HEK293 (cell line): Measurements from ENCODE around the gene ASCC3.
A peak's percentile ranks its signal among the peaks of the same experiment; 100 is the strongest.

ENCODE experiments used
- CTCF ChIA-PET: fragments of 350-600 bp; formaldehyde crosslinking; extraction: SDS; loops from one replicate; lab custom pipeline; 2021; ENCODE audit warnings: antibody characterized with exemption; lab: Yijun Ruan, JAX
- POLR2A ChIA-PET: fragments of 300-600 bp; formaldehyde crosslinking; extraction: SDS; loops from one replicate; lab custom pipeline; 2020; ENCODE audit warnings: antibody characterized with exemption, inconsistent platforms; lab: Yijun Ruan, JAX
- H3K27ac ChIP-seq: fragments of 200-500 bp; sonication (Bioruptor generic); 2 replicates; pipeline ENCODE4 v1.5.1; 2014; ENCODE audit warnings: low read depth, low read length, control low read depth, inconsistent platforms; ENCODE audit errors: extremely low read depth
- H3K36me3 ChIP-seq, 2 experiments: fragments of 200-500 bp in 1 of 2; sonication (Bioruptor generic) in 1 of 2; 1 replicate in 1 of 2; 2 replicates in 1 of 2; pipeline ENCODE4 v1.5.1; 2014 to 2017; ENCODE audit warnings: inconsistent platforms in 2 of 2, low read length in 2 of 2; ENCODE audit not compliant: control insufficient read depth in 2 of 2, insufficient read depth in 1 of 2
- H3K4me1 ChIP-seq: fragments of 200-500 bp; sonication (Bioruptor generic); 2 replicates; pipeline ENCODE4 v1.5.1; 2014; ENCODE audit warnings: mild to moderate bottlenecking, low read length, inconsistent platforms; ENCODE audit not compliant: control insufficient read depth, insufficient read depth
- H3K4me3 ChIP-seq: 2 replicates; pipeline ENCODE4 v1.5.1; 2011; ENCODE audit warnings: low read depth, mild to moderate bottlenecking, control low read depth, low read length, moderate library complexity
- H3K9me3 ChIP-seq: fragments of 200-500 bp; sonication (Bioruptor generic); 2 replicates; pipeline ENCODE4 v1.5.1; 2014; ENCODE audit warnings: low read depth, low read length, inconsistent platforms; ENCODE audit not compliant: control insufficient read depth, insufficient read depth
- EGR2 ChIP-seq: fragments of 450-650 bp; formaldehyde crosslinking; IDR thresholded peaks from 2 replicates; pipeline ENCODE4 v1.5.1; 2016; ENCODE audit warnings: low read depth, missing biosample characterization, missing genetic modification characterization
- FEZF1 ChIP-seq: fragments of 450-650 bp; formaldehyde crosslinking; IDR thresholded peaks from 2 replicates; pipeline ENCODE4 v1.5.1; 2016; ENCODE audit warnings: missing biosample characterization, missing genetic modification characterization
- MZF1 ChIP-seq: fragments of 450-650 bp; formaldehyde crosslinking; IDR thresholded peaks from 2 replicates; pipeline ENCODE4 v1.5.1; 2017; ENCODE audit warnings: missing biosample characterization, missing genetic modification characterization, borderline replicate concordance
- OSR2 ChIP-seq: fragments of 450-650 bp; formaldehyde crosslinking; IDR thresholded peaks from 2 replicates; pipeline ENCODE4 v1.5.1; 2016; ENCODE audit warnings: missing biosample characterization, missing genetic modification characterization
- PRDM6 ChIP-seq: fragments of 450-650 bp; formaldehyde crosslinking; IDR thresholded peaks from 2 replicates; pipeline ENCODE4 v1.5.1; 2017; ENCODE audit warnings: missing biosample characterization, missing genetic modification characterization
- RBAK ChIP-seq: fragments of 450-650 bp; formaldehyde crosslinking; IDR thresholded peaks from 2 replicates; pipeline ENCODE4 v1.5.1; 2016; ENCODE audit warnings: missing biosample characterization, missing genetic modification characterization
- REPIN1 ChIP-seq: fragments of 450-650 bp; formaldehyde crosslinking; IDR thresholded peaks from 2 replicates; pipeline ENCODE4 v1.5.1; 2017; ENCODE audit warnings: missing biosample characterization, missing genetic modification characterization, low read depth
- SCRT2 ChIP-seq: fragments of 450-650 bp; formaldehyde crosslinking; IDR thresholded peaks from 2 replicates; pipeline ENCODE4 v1.5.1; 2016; ENCODE audit warnings: missing biosample characterization, missing genetic modification characterization
- TRIM28 ChIP-seq: IDR thresholded peaks from 2 replicates; pipeline ENCODE4 v1.6.1; 2011; ENCODE audit warnings: low read length, control low read depth, borderline replicate concordance
- ZBTB17 ChIP-seq: fragments of 450-650 bp; formaldehyde crosslinking; IDR thresholded peaks from 2 replicates; pipeline ENCODE4 v1.5.1; 2016; ENCODE audit warnings: missing biosample characterization, missing genetic modification characterization
- ZBTB6 ChIP-seq: fragments of 450-650 bp; formaldehyde crosslinking; IDR thresholded peaks from 2 replicates; pipeline ENCODE4 v1.5.1; 2017; ENCODE audit warnings: missing biosample characterization, missing genetic modification characterization
- ZFHX2 ChIP-seq: fragments of 450-650 bp; formaldehyde crosslinking; conservative IDR thresholded peaks from 2 replicates; pipeline ENCODE4 v1.5.1; 2016; ENCODE audit warnings: missing biosample characterization, missing genetic modification characterization
- ZNF133 ChIP-seq: fragments of 450-650 bp; formaldehyde crosslinking; IDR thresholded peaks from 2 replicates; pipeline ENCODE4 v1.5.1; 2016; ENCODE audit warnings: missing biosample characterization, missing genetic modification characterization
- ZNF140 ChIP-seq: fragments of 450-650 bp; formaldehyde crosslinking; IDR thresholded peaks from 2 replicates; pipeline ENCODE4 v1.5.1; 2016; ENCODE audit warnings: missing biosample characterization, missing genetic modification characterization
- ZNF211 ChIP-seq: fragments of 450-650 bp; formaldehyde crosslinking; IDR thresholded peaks from 2 replicates; pipeline ENCODE4 v1.5.1; 2016; ENCODE audit warnings: low read depth, missing biosample characterization, missing genetic modification characterization
- ZNF221 ChIP-seq: fragments of 450-650 bp; formaldehyde crosslinking; IDR thresholded peaks from 2 replicates; pipeline ENCODE4 v1.5.1; 2017; ENCODE audit warnings: missing biosample characterization, missing genetic modification characterization, borderline replicate concordance
- ZNF24 ChIP-seq: fragments of 450-650 bp; formaldehyde crosslinking; IDR thresholded peaks from 2 replicates; pipeline ENCODE4 v1.5.1; 2016; ENCODE audit warnings: missing biosample characterization, missing genetic modification characterization
- ZNF433 ChIP-seq: fragments of 450-650 bp; formaldehyde crosslinking; IDR thresholded peaks from 2 replicates; pipeline ENCODE4 v1.5.1; 2016; ENCODE audit warnings: missing biosample characterization, missing genetic modification characterization, low read depth
- ZNF549 ChIP-seq: fragments of 450-650 bp; IDR thresholded peaks from 2 replicates; pipeline ENCODE4 v1.5.1; 2018; ENCODE audit warnings: missing biosample characterization, missing genetic modification characterization, mild to moderate bottlenecking, inconsistent platforms, moderate library complexity
- ZNF555 ChIP-seq: fragments of 450-650 bp; formaldehyde crosslinking; conservative IDR thresholded peaks from 2 replicates; pipeline ENCODE4 v1.5.1; 2017; ENCODE audit warnings: missing biosample characterization, mild to moderate bottlenecking, missing genetic modification characterization, inconsistent platforms
- ZSCAN16 ChIP-seq: fragments of 450-650 bp; formaldehyde crosslinking; IDR thresholded peaks from 2 replicates; pipeline ENCODE4 v1.5.1; 2016; ENCODE audit warnings: missing biosample characterization, missing genetic modification characterization
- ZSCAN23 ChIP-seq: fragments of 450-650 bp; formaldehyde crosslinking; IDR thresholded peaks from 2 replicates; pipeline ENCODE4 v1.5.1; 2016; ENCODE audit warnings: missing biosample characterization, missing genetic modification characterization
- TF ChIP-seq, protein P1 (sequence below): fragments of 450-650 bp; formaldehyde crosslinking; IDR thresholded peaks from 2 replicates; pipeline ENCODE4 v1.5.1; 2016; ENCODE audit warnings: missing biosample characterization, missing genetic modification characterization
- TF ChIP-seq, protein P2 (sequence below): fragments of 450-650 bp; formaldehyde crosslinking; IDR thresholded peaks from 2 replicates; pipeline ENCODE4 v1.5.1; 2016; ENCODE audit warnings: missing biosample characterization, missing genetic modification characterization, borderline replicate concordance
- TF ChIP-seq, protein P3 (sequence below): sonication (generic); formaldehyde crosslinking; IDR thresholded peaks from 2 replicates; pipeline ENCODE4 v1.8.1; 2022; ENCODE audit warnings: mild to moderate bottlenecking, moderate library complexity, missing genetic modification reagents
- TF ChIP-seq, protein P4 (sequence below): fragments of 450-650 bp; formaldehyde crosslinking; IDR thresholded peaks from 2 replicates; pipeline ENCODE4 v1.5.1; 2016; ENCODE audit warnings: missing biosample characterization, missing genetic modification characterization
- TF ChIP-seq, protein P5 (sequence below): fragments of 450-650 bp; formaldehyde crosslinking; IDR thresholded peaks from 2 replicates; pipeline ENCODE4; 2016; ENCODE audit warnings: missing biosample characterization, missing genetic modification characterization

Gene ASCC3

DNA sequence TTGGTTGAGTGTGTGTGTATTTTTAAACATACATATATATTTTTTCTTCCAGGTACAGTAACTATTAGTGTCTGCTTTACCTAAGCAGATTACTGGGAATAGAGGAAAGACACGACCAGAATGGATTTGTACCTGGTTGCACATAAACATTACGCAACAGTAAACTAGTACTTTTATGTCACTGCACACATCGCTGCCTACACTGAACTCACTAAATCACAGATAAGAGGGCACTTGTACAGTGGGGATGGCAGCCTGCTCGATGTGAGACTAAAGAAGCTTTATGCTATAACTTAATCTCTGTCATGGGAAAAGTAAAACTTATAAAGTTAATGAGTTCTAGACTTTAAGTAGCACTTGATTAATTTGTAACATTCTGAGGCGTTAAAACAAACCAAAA is 326.9 kb downstream of the ASCC3 start:
- CTCF ChIA-PET, result interaction anchor here (0.6 kb wide), 1 partner anchor 110 kb away, joined by 3 read pairs; no protein-coding TSS in a partner anchor
- POLR2A ChIA-PET, result no interaction called here
- TF ChIP-seq ZNF211 (tag by site-specific recombination), result no peak
- TF ChIP-seq, protein P1, sequence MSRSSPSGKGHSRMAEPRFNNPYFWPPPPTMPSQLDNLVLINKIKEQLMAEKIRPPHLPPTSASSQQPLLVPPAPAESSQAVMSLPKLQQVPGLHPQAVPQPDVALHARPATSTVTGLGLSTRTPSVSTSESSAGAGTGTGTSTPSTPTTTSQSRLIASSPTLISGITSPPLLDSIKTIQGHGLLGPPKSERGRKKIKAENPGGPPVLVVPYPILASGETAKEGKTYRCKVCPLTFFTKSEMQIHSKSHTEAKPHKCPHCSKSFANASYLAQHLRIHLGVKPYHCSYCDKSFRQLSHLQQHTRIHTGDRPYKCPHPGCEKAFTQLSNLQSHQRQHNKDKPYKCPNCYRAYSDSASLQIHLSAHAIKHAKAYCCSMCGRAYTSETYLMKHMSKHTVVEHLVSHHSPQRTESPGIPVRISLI (tag by site-specific recombination), result no peak
- no peak for TF ChIP-seq ZNF555
- TF ChIP-seq ZBTB6, result no peak
- no peak for TF ChIP-seq TRIM28
- no peak for TF ChIP-seq ZNF24 (tag by site-specific recombination)
- no peak for TF ChIP-seq ZFHX2 (tag by site-specific recombination)
- no peak for TF ChIP-seq RBAK (tag by site-specific recombination)
- TF ChIP-seq ZNF133 (tag by site-specific recombination), result no peak
- peak; percentile 68 for TF ChIP-seq PRDM6 (tag by site-specific recombination)
- TF ChIP-seq FEZF1, result peak; percentile 48; the same call in 1 of the 2 replicates
- no peak for TF ChIP-seq REPIN1 (tag by site-specific recombination)
- peak; percentile 37 for TF ChIP-seq OSR2 (tag by site-specific recombination)
- no peak for TF ChIP-seq ZNF140
- TF ChIP-seq, protein P2, sequence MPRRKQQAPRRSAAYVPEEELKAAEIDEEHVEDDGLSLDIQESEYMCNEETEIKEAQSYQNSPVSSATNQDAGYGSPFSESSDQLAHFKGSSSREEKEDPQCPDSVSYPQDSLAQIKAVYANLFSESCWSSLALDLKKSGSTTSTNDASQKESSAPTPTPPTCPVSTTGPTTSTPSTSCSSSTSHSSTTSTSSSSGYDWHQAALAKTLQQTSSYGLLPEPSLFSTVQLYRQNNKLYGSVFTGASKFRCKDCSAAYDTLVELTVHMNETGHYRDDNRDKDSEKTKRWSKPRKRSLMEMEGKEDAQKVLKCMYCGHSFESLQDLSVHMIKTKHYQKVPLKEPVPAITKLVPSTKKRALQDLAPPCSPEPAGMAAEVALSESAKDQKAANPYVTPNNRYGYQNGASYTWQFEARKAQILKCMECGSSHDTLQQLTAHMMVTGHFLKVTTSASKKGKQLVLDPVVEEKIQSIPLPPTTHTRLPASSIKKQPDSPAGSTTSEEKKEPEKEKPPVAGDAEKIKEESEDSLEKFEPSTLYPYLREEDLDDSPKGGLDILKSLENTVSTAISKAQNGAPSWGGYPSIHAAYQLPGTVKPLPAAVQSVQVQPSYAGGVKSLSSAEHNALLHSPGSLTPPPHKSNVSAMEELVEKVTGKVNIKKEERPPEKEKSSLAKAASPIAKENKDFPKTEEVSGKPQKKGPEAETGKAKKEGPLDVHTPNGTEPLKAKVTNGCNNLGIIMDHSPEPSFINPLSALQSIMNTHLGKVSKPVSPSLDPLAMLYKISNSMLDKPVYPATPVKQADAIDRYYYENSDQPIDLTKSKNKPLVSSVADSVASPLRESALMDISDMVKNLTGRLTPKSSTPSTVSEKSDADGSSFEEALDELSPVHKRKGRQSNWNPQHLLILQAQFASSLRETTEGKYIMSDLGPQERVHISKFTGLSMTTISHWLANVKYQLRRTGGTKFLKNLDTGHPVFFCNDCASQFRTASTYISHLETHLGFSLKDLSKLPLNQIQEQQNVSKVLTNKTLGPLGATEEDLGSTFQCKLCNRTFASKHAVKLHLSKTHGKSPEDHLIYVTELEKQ (tag by site-specific recombination), result no peak
- TF ChIP-seq ZNF549 (tag by site-specific recombination), result no peak
- no peak for TF ChIP-seq SCRT2 (tag by site-specific recombination)
- TF ChIP-seq ZNF433 (tag by site-specific recombination), result no peak
- TF ChIP-seq, protein P3, sequence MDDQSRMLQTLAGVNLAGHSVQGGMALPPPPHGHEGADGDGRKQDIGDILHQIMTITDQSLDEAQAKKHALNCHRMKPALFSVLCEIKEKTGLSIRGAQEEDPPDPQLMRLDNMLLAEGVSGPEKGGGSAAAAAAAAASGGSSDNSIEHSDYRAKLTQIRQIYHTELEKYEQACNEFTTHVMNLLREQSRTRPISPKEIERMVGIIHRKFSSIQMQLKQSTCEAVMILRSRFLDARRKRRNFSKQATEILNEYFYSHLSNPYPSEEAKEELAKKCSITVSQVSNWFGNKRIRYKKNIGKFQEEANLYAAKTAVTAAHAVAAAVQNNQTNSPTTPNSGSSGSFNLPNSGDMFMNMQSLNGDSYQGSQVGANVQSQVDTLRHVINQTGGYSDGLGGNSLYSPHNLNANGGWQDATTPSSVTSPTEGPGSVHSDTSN (CRISPR knock-in tag), result no peak
- TF ChIP-seq, protein P4, sequence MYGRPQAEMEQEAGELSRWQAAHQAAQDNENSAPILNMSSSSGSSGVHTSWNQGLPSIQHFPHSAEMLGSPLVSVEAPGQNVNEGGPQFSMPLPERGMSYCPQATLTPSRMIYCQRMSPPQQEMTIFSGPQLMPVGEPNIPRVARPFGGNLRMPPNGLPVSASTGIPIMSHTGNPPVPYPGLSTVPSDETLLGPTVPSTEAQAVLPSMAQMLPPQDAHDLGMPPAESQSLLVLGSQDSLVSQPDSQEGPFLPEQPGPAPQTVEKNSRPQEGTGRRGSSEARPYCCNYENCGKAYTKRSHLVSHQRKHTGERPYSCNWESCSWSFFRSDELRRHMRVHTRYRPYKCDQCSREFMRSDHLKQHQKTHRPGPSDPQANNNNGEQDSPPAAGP (tag by site-specific recombination), result no peak
- TF ChIP-seq ZBTB17 (tag by site-specific recombination), result 0 out of 2 replicates have a peak, but pooled peaks have one; percentile 17
- no peak for TF ChIP-seq ZSCAN23 (tag by site-specific recombination)
- TF ChIP-seq ZNF221 (tag by site-specific recombination), result no peak
- TF ChIP-seq, protein P5, sequence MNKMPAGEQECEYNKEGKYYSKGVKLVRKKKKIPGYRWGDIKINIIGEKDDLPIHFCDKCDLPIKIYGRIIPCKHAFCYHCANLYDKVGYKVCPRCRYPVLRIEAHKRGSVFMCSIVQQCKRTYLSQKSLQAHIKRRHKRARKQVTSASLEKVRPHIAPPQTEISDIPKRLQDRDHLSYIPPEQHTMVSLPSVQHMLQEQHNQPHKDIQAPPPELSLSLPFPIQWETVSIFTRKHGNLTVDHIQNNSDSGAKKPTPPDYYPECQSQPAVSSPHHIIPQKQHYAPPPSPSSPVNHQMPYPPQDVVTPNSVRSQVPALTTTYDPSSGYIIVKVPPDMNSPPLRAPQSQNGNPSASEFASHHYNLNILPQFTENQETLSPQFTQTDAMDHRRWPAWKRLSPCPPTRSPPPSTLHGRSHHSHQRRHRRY, result no peak
- TF ChIP-seq ZSCAN16 (tag by site-specific recombination), result no peak
- TF ChIP-seq EGR2 (tag by site-specific recombination), result 0 out of 2 replicates have a peak, but pooled peaks have one; percentile 8
- TF ChIP-seq MZF1 (tag by site-specific recombination), result peak; percentile 45; the same call in 1 of the 2 replicates

More for the DNA sequence above, 326.9 kb downstream of the ASCC3 start:
- no peaks in the 10 kb centered on the region for H3K9me3 ChIP-seq
- H3K4me1 ChIP-seq, result peaks cover 12% of the 10 kb centered on the region; the same call in 1 of the 2 replicates
- H3K36me3 ChIP-seq, result no peaks in the 10 kb centered on the region
- no peak overlapping the region for H3K27ac ChIP-seq
- H3K4me3 ChIP-seq, result no peak overlapping the region
